NCI-H82 treated with DMSO at 0.1 percent for 48 hours (cell line): Measurements from ENCODE around the gene AFF3.

Experiments
- DNase-seq: peaks from one replicate; lab custom pipeline; 2025; ENCODE audit not compliant: unreplicated experiment; lab: John Stamatoyannopoulos, UW

The AFF3 gene

DNA sequence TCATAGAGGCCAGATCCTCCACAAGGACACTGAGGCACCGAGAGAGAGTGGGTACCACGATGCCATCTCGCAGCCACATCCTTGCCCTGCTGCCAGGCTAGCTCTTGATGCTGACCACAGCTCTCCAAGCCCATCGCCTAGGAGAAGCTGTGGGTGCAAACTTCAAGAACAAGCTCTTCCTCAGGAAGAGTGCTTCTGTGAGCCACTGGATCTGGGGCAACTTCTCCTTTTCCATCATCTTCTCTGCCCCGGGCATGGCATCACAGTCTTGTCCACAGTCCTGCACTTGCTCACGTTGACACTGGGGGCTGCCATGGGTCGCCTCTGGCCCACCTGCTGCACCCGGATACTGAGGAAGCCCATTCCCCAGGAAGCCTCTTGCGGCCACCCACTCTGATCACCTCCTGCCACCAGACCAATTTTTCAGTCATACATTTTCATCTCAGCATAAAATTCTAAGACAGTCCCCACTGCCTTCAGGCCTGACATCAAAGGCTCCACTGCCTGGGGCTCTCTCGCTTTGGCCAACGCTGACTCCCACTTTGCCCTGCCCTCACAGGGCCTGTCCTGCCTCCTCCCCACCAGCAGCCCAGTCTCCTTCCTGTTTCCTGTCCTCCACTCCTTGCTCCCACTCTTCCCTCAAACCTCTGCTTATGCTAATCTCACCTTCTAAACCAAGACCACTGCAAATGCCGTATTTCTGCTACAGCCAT, 243.9 kb downstream of the AFF3 start:
- no peak for DNase-seq

DNA sequence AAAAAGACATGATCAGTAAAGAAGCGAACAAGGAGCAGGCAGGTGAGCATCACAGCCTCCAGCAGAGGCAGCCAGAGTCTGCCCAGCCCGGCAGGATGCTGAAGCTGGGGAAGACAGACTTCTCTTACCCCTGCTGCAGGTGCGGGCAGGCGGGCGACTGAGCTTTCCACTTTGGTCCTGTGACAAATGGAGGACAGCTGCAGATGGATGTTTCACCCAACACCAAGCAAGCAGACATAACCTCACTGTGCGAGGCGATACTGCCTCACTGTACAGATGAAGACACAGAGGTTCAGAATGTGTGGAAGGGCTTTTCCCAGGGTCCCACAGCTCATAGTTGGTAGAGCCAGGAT, 251.0 kb downstream of the AFF3 start:
- no peak for DNase-seq

DNA sequence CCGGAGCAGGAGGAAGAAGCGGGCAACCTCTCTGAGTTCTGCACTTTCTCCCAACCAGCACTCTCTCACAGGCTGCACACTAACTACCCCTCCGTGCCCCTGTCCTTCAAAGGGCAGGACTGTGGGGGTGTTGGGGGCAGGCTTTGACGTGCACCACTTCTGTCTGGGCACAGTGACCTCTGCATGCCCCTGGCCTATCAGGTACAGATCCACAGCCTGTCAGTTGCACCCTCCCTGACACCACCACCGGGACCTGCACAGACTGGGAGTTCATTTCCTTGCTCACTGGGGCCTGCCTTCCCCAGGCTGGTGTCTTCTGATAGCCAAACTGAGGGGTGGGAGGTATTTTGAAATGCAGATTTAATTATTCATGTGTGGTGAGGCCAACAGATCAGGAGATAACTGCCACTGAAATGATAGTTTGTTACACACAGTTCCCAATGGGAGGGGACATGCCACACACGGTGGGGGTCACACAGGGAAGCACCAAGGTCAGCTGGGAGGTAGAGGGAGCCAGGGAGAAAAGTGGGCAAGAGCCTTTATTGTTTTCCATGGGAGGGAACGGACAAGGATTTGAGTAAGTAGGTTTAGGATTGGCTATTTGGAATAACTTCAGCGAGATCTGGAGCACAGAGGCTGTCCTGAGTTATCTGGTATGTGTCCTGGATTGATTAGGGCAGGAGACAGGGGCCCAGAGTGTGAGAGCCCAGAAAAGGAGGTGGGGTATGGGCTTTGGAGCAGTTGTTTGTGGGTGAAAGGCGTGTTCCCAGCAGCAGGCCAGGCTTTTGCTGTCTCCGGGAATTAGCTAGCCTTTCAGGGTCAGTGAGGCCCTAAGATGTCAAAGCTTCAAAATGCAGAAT, 251.6 kb downstream of the AFF3 start:
- no peak for DNase-seq

DNA sequence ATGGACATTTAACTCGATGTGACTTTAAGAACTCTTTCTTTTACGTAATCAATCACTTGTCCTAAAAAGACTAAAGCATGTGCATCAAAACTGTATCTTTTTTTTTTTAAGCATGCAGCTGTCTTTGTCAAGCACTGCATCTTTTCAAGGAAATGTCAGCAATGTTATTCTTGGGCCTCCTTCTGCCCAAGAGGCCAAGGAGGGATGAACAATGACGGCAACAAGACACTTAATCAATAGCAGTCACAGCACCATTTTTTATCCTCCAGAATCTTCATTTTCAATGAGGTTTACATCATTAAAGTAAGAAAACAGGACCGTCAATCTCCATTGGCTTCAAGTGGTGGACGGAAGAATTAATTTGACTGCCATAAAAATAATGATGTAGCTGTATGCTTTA, 253.8 kb downstream of the AFF3 start:
- DNase-seq: no peak

DNA sequence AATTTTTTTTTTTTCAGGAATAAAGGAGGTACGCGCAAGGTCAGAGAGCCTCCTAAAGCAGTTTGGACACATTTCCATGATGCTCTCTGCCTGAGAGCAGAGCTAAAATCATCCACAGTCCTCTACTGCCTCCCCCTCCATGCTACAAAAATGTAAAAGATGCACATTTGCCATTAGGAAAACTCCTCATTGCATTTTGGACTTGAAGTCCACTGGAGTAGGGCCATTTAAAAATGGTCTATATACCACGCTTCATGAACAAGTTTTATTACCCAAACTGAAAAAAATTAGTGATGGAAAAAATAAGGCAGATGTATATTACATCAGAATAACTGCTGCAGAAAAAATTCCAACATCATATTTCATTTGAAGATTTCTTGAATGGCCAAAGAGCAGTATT, 256.0 kb downstream of the AFF3 start:
- DNase-seq: no peak

- DNase-seq: no peak
Observed at GRCh38 chr2:99883358-99883757, 259.0 kb downstream of the AFF3 start.

GRCh38 chr2:99881901-99882591, 260.3 kb downstream of the AFF3 start:
- DNase-seq: no peak

GRCh38 chr2:99880964-99881294, 261.5 kb downstream of the AFF3 start:
- no peak for DNase-seq

DNA sequence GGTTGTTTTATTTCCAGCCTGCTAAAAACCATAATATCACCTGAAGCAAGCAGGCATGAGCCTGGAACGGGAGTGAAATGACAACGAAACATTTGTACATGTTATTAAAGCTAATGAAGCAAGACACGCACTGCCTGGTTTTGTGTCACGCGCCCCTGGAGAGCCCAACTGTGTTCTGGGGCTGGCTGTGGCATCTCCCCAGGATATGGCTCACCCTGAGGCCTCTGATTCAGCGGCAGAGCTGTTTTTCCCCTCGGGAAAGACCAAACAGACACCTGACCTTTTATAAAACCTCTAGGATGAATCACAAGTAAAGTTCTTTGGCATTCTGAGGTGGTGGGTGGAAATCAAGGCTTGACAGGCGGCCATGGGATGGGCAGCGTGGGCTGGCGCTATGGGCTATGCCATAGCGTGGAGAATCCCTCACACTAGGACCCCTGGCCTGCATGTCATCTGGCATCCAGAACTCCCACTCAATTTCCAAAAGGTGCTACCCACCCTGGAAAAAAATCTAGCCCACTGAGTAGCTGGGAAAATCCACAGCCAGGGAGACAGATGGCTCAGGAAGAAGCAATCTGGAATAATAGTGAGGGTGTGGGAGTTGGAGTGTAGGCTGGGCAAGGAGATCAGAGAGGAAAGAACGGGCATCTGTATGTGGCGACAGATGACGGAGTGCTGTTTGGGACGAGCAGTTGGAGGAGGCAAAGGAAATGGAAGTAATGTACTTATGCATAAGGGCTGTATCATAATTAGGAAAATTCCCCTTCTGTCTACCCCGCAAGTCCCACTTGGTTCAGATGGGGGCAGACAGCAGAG, 262.0 kb downstream of the AFF3 start:
- no peak for DNase-seq

DNA sequence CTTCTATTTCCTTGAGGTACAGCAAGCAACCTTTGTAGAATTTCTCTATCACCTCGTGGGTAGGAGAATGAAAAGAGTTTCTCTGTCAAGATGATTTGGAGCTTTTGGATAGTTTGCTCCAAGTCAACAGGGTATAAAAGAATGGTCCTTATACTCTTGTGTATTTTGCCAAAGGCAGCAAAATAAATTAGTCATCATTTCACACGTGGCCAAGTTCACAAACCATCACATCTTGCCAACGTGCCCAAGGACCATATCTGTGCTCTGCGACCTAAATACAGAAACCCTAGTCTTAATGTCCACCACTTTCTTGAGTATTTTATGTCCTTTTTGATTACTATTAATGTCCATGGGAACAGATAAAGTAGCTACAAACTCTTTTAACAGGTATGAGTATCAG, 262.9 kb downstream of the AFF3 start:
- DNase-seq: no peak

- DNase-seq: no peak
Observed at GRCh38 chr2:99878581-99879350, 263.6 kb downstream of the AFF3 start.

DNA sequence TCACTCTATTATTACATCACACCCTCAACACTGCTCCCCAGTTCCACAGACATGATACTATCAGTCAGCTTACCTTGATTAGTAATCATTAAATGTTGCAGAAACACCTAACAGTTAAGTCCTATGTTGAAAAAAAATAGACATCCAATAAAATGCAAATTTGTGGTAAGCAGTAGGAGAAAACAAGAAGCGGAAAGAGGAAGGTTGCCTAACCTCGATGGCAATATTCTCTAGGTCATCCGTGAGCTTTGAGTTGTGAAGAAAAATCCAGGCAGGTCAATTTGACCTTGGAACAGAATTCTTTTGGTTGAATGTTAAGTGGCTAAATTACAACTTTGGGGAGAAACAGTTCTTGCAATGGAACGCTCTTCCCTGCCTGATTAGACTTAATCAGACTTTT, 264.4 kb downstream of the AFF3 start:
- no peak for DNase-seq

GRCh38 chr2:99876956-99877355, 265.4 kb downstream of the AFF3 start:
- DNase-seq: no peak

DNA sequence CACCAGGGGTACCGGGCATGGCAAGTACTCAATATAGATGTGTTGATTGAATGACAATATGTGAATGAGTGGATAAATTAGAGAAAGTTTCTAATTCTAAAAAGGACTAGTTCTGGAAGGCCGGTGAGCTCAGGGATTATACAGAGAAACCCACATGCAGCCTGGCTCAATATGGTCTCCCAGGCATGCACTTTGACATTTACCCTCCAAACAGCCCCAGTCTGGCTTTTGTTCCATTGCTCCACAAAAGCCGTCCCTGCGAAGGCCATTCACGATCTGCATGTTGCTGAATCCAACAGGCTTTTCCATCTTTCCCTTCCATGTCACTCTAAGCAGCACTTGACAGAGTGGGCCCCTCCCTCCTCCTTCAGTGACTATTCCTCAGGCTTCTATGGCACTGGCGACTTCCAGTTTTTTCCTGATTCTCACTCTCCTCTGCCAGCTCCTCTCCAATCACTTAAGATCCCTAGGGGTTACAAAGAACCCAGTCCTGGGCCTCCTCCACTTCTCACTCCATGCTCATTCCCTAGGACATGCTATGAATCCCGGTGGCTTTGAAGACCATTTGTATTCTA, 266.7 kb downstream of the AFF3 start:
- no peak for DNase-seq

DNA sequence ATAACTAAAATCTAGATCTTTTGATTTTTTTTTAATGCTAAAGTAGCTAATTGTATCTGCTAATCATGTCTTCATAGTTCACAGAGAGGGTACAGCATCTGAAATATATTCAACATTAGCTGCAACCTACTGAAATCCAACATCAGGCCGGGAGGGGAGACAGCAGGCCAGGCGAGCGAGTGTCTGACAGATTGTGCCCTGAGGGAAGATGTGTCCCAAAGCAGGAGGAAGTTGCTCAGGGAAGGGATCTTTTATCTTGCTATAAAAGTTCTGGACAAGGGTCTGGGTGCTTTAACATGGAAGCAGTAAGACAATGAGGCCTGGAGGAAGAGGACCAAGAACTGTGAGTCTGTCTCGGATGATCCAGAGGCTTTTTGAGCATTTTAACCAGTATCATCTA, 274.1 kb downstream of the AFF3 start:
- no peak for DNase-seq

GRCh38 chr2:99867770-99868169, 274.6 kb downstream of the AFF3 start:
- no peak for DNase-seq

DNA sequence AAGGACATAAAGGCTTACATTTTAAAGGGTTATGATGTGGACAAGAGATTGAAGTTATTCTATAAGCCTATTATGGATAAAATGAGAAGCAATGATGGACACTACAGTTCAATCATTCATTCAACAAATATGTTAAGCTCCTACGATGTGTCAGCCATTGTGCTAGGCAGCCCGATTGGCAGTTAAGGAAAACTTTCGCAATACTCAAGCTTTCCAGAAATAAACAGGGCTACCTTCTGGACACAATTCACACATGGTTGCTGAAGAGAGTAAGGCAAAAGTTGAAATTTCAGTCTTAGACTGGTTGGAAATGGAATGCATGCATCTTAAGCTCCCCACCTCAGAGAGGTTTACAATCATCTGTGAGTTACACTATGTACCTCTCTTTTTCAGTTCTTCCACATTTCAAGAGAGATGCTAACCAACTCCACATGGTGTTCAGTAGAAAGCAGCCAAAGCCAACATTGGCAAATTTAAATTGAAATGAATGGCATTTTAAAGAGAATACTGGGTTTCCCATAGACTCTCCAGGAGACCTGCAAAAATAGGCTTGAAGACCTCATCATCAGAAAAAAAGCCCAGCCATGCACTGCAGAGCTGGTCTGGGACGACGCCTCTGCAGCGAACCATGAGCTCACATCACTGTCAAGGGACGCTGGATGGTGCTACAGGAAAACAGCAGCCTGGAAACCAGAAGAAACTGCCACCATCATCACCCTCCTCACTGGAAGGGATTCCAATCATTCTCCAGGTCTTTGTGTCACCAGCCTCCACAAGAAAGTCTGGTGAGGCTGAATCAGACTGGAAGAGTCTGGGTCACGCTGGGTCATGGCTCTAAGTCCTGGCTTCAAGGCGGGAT, 276.3 kb downstream of the AFF3 start:
- no peak for DNase-seq

GRCh38 chr2:99864561-99865553, 277.5 kb downstream of the AFF3 start:
- DNase-seq: no peak
